HG02642 (cell line): ENCODE measurements around the gene PAX2.

ENCODE experiments used
- ATAC-seq: cut with Tn5 transposase; IDR thresholded peaks from one replicate; pipeline ENCODE4 v1.9.1; 2021; ENCODE audit warnings: mild to moderate bottlenecking; ENCODE audit not compliant: unreplicated experiment, poor library complexity

PAX2 gene

GRCh38 chr10:100723770-100724530 is 21.4 kb upstream of the PAX2 start:
- ATAC-seq = no peak

- no peak for ATAC-seq
Observed at GRCh38 chr10:100724531-100725027, 20.8 kb upstream of the PAX2 start.

DNA sequence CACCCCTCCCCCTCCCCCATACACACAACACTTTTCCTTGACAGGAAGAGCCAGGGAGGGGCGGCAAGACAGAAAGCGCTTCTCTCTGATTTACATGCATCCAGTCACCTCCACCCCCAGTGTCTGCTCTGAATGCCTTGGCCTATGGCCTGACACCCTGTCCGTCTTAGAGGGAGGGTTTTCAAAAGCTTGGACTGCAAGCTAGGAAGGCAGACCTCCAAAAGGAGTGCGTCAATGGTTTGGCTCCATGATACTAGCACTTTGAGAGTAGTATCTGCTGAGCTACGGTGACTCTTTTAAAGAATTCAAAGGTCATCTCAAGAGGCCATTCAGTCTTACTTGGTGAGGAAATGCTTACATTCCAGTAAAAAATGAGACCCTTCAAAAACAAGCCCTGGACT is 20.3 kb upstream of the PAX2 start:
- no peak for ATAC-seq

- ATAC-seq = no peak
Observed at GRCh38 chr10:100725869-100726426, 19.4 kb upstream of the PAX2 start.

GRCh38 chr10:100727808-100728207 is 17.6 kb upstream of the PAX2 start:
- ATAC-seq = no peak

DNA sequence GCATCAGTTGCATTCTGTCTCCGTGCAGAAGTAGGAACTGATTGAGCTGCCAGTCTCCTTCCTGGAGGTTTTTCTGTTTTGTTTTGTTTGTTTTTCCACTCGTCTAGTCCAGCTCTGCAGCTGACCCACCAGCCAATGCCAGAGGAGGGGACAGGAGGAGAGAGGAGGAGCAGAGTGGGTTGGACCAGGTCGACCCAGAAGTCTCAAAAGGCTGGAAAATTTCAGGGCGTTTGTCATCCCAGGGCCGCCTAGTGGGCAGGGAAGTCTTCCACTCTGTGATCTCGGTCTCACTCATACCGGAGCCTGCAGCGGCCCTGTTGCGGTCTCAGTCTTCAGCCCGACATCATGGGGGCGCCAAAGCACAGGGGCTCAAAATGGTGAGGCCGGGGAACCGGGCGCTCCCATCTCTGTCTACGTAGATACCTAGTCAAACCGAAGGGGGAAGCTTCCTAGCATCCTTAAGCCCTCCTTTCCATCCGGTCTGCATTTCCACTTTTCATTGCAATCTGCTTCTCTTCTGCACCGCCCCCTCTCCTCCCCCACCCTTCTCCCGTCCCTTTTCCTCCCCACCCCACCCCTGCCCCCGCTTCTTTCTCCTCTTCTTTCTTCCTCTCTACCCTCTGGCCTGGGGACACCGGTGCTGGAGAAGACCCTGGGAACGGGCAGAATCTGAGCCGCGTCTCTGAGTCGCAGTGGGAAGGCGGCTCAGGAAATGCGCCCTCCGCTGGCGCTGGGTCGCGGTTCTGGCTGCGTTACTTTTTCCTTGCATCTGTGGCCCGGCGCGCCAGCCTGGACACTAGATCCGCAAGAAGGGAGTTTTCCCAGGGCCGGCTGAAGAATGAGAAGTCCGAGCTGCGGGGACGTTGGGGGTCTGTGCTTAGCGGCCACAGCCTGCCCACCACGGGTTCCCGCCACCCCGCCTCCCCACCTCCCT is 16.2 kb upstream of the PAX2 start:
- ATAC-seq = no peak

DNA sequence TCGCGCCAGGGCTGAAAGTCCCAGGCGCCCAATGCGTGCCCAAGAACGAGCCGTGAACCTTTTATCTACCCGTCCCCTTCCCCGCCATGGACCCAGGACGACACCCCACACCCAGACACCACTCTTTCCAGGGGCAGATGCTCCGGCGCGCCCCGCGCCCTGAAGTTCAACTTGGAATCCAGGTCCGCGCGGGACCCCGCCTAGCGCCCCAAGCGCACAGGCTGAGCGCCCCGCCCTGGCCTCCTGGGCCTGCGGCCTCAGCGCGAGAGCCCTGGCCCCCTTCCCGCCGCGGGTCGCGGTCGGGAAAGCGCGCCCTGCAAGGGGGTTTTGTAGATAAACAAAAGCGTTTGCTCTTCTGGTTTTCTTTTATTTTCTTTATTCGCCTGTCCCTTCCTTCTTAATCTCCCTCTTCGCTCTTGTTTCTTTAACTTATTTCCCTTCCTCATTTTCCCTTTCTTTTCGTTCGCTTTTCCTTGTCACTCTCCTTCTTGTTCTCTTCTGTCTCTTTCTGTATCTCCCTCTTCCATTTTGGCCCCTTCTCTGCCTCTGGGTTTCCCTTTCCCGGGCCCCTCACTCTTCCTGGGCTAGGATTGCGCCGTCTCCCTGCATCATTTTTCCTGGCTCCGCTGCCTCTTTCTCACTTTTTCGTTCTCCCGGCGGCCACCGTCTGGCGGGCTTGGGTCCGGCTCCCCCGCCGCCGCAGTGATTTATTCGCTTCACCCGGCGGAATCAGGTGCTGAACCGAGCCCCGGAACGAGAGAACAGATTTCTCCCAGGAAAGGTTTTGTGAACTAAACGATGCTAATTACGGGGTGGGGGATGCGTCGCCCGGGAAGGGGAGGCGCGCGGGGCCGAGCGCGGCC is 15.3 kb upstream of the PAX2 start:
- ATAC-seq = no peak

GRCh38 chr10:100730725-100731406 is 14.5 kb upstream of the PAX2 start:
- ATAC-seq = no peak

DNA sequence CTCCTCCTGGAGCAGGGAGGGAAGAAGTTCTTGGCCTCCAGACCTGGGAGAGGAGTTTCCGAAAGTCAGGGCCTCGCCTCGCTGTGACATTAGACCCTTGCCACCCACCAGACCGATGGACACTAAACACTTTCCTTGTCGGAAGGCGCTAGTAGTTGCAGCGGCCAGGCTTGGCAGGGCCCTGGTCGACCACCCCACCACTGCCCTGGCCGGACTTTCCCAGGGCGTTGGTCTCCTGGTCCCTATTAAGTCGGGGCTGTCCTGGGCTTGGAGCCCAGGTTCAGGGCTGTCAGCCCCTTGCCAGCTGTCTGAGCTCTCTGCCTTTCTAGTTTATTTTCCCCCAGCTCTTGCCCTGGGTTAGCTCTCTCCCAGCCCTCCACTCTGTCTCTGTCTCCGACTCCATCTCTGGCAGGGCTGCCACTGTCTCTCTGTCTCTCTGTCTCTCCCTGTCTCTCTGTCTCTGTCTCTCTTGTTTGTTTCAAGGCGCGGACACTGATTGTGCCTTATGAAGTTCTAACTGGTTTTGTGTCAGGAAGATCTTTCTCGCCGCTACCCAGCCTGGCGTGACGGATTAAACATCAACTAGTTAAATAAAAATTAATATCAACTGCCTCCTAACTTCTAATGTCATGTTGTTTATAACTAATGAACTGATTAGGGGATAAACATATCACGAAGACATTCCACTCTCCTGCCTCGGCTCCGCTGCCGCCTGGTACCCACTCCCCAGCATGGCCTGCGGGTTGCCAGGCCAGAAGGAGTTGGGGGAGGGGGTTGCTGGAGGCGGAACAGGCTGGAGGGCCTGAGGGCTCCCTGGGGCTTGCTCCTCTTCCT is 13.8 kb upstream of the PAX2 start:
- no peak for ATAC-seq

- ATAC-seq = no peak
Observed at GRCh38 chr10:100732241-100732596, 13.2 kb upstream of the PAX2 start.

GRCh38 chr10:100733329-100733728 is 12.1 kb upstream of the PAX2 start:
- ATAC-seq = no peak

DNA sequence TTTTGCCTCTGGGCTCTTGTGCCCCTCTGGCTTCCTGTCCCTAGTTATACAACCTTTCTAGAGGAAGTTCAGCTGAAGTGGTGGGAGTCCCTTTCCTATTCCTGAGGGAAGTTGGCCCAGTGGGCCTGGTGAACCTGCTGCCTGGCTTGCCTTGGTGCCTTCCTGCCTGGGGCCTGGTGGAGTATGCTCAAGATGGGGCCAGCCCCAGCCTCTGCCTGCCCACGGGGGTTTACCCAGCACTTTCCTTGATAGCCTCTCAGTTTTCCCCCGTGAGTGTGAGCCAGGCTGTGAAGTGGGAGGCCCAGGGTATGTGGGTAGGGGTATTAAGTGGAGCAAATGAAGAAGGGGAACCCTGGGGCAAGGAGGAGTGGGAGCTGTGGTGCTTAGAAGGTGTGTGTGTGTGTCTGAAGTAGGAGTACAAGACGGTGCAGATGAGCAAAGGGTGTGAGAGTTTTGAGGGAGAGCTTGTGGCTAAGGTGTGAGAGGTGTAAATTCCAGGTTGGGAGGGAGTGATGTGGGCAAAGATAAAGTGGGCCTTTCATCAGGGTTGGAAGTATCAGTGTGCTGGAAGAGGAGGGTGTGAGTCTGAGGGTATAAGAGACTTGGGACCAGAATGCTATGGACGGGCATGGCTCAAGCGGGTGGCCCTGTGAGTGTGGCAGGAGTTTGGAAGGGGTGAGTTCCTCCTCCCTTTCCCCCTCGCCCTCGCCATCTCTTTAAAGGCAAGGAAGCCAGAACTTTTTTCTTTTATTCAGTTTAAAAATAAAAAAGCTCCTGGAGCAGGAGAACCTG is 10.9 kb upstream of the PAX2 start:
- no peak for ATAC-seq

GRCh38 chr10:100735087-100735336 is 10.4 kb upstream of the PAX2 start:
- no peak for ATAC-seq

DNA sequence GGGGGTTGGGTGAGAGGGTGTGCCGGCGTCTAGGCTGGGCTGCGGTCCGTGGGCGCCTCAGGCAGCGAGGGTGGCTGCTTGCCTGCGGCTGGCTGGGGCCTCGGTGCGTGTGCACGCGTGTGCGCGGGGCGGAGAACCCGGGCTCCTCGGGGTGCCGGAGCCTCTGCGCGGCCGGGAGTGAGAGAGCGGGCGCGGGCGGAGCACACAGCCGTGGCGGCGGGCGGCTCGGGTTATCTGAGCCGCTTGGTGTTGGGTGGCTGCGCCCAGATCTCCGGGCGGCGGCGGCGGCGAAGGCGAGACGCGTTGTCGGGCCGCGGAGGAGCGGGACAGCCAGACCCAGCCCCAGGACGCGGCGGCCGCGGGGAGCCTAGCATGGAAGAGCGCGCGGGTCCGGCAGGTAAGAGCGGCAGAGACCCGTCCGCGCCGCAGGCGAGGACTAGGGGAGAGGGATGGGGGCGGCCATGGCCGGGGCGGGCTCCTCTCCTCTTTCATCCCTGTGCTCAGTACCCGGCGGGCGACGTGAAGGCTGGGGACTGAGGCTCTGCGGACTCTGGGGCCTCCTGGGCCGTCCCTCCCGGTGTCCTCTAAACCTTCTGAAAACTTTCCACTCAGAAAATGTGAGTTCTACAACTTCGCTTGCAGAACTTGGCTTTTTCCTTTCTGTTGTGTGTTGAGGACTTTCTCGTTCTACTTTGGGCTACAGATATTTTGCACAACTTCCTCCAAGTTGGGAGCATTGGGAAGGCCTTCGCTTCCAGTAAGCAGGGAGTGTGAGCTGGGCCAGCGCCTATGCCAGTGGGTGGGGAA is 9.8 kb upstream of the PAX2 start:
- no peak for ATAC-seq

DNA sequence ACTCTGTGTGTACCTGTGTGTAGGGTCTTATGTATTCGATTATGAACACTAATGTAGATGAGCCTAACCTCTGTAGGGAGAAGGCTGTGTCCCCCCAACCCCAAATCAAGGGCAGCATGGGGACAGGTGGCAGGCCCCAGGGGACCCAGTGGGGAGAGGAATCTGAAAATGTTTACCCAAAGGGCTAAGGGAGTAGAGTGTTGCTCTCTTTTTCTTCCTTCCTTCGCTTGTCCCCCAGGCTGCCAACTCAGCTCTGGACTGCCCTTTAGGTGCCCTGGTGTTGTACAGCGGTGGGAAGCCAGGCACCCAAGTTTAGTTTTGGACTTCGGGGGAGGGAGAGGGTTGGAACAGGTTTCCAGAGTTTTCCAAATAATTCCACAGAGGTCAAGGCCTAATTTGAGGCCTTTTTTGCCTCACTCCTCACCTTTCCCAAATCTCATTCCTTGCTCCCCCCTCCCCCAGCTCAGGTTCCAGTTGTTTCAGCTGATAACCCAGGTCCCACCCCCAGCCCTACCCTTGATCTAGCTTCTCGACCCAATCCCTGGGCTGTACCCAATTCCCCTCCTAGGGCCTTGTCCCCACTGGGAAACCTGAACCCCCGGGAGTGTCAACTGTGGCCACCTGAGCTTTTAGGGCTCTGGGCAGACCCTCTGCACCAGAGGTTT is 9.1 kb upstream of the PAX2 start:
- ATAC-seq = no peak

DNA sequence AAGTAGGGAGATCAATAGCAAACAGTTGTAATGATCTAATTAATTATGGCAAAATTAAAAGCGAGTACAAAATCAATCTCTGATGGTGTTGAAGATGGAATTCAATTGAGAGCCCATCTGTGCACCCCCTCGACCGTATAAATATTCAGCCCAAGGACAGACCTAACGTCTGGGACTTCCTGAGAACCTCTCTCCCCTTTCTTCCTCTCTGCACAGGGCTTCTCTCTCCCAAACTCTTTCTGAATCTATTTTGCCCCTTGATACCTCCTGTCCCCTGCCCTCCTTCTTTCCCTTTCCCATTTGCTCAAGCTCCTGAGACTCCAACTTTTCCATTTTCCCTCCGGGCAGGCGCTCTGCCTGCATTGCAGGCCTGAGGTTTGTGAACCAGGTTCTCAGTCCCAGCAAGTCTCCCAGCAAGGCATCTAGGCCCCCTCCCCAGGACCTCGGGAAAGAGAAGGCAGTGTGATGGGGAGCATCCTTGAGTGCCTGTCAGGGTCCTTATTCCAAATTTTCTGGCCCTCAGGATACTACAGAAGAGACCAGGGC is 8.5 kb upstream of the PAX2 start:
- ATAC-seq = no peak
